Sciatic nerve (tissue), 2 donors: ENCODE data around the gene TPD52L3. TPM values are rescaled to one million over a fixed set of nuclear protein-coding genes. Genes with fewer than 3 reads are reported as not detected.

Experiments used
- ATAC-seq: fragments of 200-7000 bp; cut with Tn5 transposase; one replicate; pipeline ENCODE4 v1.9.1; 2020; ENCODE audit warnings: mild to moderate bottlenecking, moderate library complexity
- DNase-seq: peaks from one replicate; pipeline ENCODE4 v3.0.0-alpha.2; 2020; ENCODE audit warnings: low spot score
- intact Hi-C: fragments of 100-400 bp; cut with DNase I; formaldehyde crosslinking; loops from one replicate; pipeline ENCODE4 v1.14.2; 2022
- total RNA-seq: library from RNA; stranded (reverse); fragmentation: NEBNext Ultra II Directional; extraction: Animal tissue kit (Norgen Biotek cat#: 25700); gene quantifications from one replicate; pipeline ENCODE4 v1.2.1, GENCODE V29; 2021
- donor health status: DM: no; HTN: no; CAD: no.
- donor health status: DM: no; HTN: no; CAD: no.

TPD52L3 gene
- total RNA-seq = not detected

DNA sequence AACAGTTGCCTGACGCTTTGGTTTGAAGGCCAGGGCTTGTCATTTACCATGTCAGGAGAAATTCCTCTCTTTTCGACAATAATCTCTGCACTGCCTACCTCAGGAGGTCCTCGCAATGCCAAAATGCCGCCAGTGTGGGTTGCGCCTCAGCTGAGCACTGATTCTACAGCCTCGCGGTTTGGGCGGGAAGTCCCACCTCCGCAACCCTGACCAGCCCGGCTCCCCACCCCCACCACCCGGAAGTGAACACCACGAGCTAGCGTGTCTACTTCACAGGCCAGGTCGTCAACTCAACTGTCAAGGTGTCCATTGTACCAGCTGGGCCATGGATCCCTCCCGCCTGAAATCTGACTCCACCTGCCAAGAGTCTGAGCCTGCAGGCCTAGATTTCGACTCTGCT is at the start of gene TPD52L3:
TPD52L3 (plus strand) TSS at position 273 of the 400 bp plus-strand sequence. CDS start 221 bp downstream, outside the sequence.
- no peak for DNase-seq
- intact Hi-C loops = no loop called here
- ATAC-seq = no peak

GRCh38 chr9:6301858-6302257 is 26.3 kb upstream of the TPD52L3 start:
- ATAC-seq (no peak), DNase-seq (no peak)
- intact Hi-C loops = no loop called here

DNA sequence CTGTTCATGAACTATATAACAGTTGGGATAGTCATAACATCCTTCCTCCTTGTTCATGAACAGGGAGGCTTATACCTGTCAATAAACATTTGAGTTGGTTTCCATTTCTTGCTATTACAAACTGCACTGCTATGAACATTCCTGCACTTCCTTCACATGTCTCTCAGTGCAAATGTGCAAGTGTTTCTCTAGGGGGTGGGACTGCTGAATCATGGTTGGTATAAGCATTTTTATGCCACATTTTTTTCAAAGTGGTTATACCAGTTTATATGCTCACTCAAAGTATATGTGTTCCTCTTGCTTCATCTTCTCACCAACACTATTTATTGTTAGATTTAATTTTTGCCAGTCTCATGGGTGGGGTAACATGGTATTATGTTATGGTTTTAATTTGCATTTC is 25.8 kb upstream of the TPD52L3 start:
- no peak for DNase-seq
- ATAC-seq = no peak
- intact Hi-C loops = no loop called here

DNA sequence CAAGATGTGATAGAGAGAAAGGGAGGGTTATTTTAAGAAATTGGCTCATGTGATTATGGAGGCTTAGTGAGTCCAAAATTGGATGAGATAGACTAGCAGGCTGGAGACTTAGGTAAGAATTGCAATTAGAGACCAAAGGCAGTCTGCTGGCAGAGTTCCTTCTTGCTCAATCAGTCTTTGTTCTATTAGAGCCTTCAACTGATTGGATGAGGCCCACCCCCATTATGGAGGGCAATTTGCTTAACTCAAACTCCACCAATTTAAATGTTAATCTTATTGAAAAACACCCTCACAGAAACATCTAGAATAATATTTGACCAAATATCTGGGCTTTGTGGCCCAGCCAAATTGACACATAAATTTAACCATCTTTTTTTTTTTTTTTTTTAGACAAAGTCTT is 23.9 kb upstream of the TPD52L3 start:
- intact Hi-C loops = no loop called here
- DNase-seq (no peak), ATAC-seq (no peak)

DNA sequence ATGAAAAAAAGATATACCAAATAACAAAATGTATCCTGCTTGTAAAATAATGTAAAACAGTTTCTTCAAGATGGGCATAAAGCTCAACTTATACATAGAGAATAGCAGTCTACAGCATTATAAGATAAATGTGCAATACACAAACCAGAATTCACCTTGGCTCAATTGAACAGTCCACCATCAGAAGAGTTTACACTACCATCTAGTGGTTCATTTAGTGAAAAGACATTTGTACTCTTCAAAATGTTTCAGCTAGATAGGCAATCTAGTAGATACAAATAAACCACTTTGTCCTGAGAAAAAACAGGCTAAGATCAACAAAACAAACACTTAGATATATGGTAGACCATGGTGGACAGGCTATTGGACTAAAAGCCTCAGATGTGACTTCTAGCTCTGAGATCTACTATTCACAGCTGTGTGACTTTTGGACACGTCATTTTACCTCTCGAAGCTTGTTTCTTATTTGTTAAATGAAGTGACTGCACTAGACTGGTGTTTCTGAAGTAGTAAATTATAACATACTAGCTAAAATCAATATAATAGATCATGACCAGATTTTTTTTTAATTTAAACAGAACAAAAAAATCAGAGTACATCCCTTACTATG is 22.1 kb upstream of the TPD52L3 start:
- intact Hi-C loops = no loop called here
- no peak for DNase-seq
- ATAC-seq = peak; percentile 72

- intact Hi-C loops = no loop called here
- DNase-seq (no peak), ATAC-seq (no peak)
Observed at GRCh38 chr9:6307551-6308096, 20.6 kb upstream of the TPD52L3 start.

GRCh38 chr9:6330958-6331634 is 2.9 kb downstream of the TPD52L3 start:
- no peak for ATAC-seq
- no peak for DNase-seq
- intact Hi-C loops = no loop called here

DNA sequence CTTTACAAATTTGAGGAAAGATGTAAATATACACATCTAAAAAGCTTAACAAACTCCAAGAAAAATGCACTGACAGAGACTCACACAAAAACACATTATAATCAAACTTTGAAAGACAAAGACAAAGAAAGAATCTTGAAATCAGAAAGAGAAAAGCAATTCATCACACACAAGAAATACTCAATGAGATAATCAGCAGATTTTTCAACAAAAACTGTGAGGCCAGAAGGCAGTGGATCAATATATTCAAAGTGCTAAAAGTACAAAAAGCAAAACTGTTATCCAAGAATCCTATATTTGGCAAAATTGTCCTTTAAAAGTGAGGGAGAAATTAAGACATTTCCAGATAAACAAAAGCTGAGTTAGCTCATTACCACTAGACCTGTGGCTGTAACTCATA is 6.1 kb downstream of the TPD52L3 start:
- no peak for ATAC-seq
- intact Hi-C loops = no loop called here

GRCh38 chr9:6348766-6349165 is 20.6 kb downstream of the TPD52L3 start:
- ATAC-seq (no peak), DNase-seq (no peak)
- intact Hi-C loops = no loop called here

More for the DNA sequence above, 6.1 kb downstream of the TPD52L3 start:
- DNase-seq = no peak

DNA sequence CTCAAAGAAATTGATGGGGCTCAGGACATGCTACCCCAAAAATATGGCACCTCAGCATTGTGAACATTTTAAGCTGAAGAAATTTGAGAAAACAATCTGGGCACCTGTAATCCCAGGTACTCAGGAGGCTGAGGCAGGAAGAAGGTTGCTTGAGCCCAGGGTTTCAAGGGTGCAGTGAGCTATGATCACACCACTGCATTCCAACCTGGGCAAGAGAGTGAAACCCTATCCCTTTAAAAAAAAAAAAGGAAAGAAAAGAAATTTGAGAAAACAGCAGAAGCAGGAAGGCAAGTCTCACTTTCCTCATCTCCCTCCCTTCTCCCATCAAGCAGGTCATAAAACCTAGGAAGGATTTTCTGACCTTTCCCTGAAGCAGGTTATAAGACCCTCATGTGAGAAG is 23.6 kb downstream of the TPD52L3 start:
- ATAC-seq (no peak), DNase-seq (no peak)
- intact Hi-C loops = no loop called here

DNA sequence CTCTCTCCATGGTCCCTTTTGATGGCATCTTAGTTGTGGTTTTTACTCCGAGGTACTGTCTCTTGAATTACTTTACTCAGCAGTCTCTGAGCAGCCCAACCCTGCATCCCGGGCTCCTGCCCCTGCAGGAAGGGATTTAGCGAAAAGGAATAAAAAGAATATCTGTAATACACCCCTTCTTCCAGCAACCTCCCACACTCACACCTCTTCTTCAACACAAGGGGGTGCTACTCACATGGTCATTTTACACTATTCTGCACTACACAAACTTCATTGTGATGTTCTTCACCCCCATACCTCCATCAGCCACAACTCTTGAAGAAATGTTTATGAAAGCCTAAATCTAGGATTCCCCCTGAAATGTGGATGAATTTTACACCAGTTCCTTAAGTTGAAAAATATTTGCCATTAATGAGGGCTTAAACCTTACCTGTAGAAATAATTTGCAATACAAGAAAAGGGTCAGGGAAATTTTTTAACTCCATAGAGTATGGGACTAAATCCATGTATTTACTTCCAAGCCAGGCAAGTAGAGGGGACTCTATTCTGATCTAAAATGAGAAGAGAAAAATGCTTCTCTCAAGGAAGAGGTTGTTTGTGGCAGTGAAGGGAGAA is 26.0 kb downstream of the TPD52L3 start:
- no peak for DNase-seq
- ATAC-seq = peak; percentile 84
- intact Hi-C loops = no loop called here

- no peak for ATAC-seq
- intact Hi-C loops = no loop called here
- no peak for DNase-seq
Observed at GRCh38 chr9:6355728-6356127, 27.6 kb downstream of the TPD52L3 start.

DNA sequence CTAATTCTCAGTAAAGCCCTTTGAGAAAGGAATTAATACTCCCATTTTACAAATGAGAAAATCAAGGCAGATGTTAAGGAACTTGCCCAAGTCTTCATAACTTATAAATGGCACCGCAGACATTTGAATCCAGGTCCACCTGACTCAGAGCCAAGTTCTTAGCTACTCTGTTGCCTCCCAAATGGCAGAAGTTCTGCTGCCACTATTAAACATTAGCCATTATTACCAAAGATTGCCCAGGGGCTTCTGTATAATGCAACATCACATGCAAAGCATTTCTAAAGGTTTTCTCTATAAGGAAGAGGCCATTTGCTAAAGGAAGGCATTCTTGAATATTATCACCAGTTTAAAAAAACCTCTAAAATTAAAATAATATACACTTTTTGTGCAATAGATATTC is 28.3 kb downstream of the TPD52L3 start:
- intact Hi-C loops = no loop called here
- ATAC-seq = no peak
- DNase-seq = no peak

- DNase-seq (no peak), ATAC-seq (no peak)
- intact Hi-C loops = no loop called here
Observed at GRCh38 chr9:6356904-6357303, 28.7 kb downstream of the TPD52L3 start.

DNA sequence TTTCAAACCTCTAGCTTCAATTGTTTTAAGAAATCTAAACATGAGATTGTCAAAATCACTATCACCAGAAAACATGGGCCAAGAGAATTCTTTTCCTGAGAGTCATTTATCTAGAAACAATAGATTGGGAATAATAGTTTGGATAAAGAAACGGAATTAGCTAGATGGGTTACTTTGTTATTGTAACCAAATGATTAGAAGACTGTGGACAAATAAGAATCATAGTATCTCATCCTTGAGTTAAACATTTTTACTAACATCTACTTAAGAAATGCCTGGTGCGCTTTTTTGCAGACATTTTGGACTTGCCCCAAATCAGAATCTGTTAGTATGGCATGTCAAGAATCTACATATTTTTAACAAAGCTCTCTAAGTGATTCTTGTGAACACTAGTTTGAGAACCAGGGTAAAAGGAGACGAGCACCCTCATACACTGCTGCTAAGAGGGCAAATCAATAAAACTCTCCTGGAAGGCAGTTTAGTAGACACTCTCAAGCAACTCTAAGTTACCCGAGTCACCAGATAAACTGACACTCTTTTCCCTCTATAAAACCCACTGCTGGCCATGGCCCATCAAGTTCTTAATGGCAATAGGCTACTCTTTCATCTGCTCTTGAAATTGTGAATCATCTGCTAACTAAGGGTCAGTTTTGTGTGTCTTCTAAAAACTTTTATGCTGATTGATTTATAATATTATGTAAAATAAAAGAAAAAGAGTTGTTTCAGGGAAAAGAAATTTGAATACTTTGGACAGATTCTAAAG is 39.1 kb downstream of the TPD52L3 start:
- ATAC-seq = no peak

DNA sequence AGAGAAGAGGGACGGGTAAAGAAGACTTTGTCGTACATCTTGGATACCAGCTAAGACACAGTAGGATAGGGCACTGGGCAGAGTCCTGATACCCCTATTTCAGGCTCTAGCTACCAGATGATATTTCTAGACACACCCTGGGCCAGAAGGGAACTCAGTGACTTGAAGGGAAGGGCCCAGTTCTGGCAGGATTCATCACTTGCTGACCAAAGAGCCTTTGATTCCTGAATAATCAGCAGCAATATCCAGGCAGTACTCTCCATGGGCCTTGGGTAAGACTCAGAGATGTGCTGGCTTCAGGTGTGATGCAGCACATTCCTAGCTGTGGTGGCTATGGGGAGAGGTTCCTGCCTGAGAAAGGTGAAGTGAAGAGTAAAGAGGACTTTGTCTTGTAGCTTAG is 40.7 kb downstream of the TPD52L3 start:
- no peak for DNase-seq
- intact Hi-C loops = no loop called here
- ATAC-seq = no peak

More for the DNA sequence above, 39.1 kb downstream of the TPD52L3 start:
- intact Hi-C loops = no loop called here
- no peak for DNase-seq
